OCI-LY1 (cell line): Measurements from ENCODE around the gene BTNL2.

Experiments
- H2AFZ ChIP-seq: fragments of 200-600 bp; sonication (generic), shearing (Covaris generic); 2 replicates; pipeline ENCODE4 v1.6.0; 2014; ENCODE audit warnings: antibody characterized with exemption, mild to moderate bottlenecking, low read length
- H3F3A ChIP-seq: fragments of 200-600 bp; sonication (generic), shearing (Covaris generic); 2 replicates; pipeline ENCODE4 v1.6.0; 2014; ENCODE audit warnings: mild to moderate bottlenecking, antibody characterized with exemption, low read length, moderate library complexity; ENCODE audit not compliant: insufficient read depth
- H3K27ac ChIP-seq: fragments of 200-600 bp; sonication (generic); 2 replicates; pipeline ENCODE4 v1.5.1; 2014; ENCODE audit warnings: low read length, mixed run types, mild to moderate bottlenecking, low read depth; ENCODE audit not compliant: poor library complexity, severe bottlenecking
- H3K27me3 ChIP-seq: fragments of 200-600 bp; sonication (generic); 2 replicates; pipeline ENCODE4 v1.6.0; 2014; ENCODE audit warnings: antibody characterized with exemption, mild to moderate bottlenecking, low read length, moderate library complexity; ENCODE audit not compliant: insufficient read depth
- H3K36me3 ChIP-seq: fragments of 200-600 bp; sonication (generic); 2 replicates; pipeline ENCODE4 v1.6.1; 2014; ENCODE audit warnings: mild to moderate bottlenecking, antibody characterized with exemption, low read length, moderate library complexity, mixed read lengths; ENCODE audit not compliant: insufficient read depth
- H3K4me1 ChIP-seq: fragments of 200-600 bp; sonication (generic); 2 replicates; pipeline ENCODE4 v1.5.1; 2014; ENCODE audit warnings: mild to moderate bottlenecking, low read length, moderate library complexity; ENCODE audit not compliant: insufficient read depth, severe bottlenecking
- H3K4me2 ChIP-seq: fragments of 200-600 bp; sonication (generic), shearing (Covaris generic); 2 replicates; pipeline ENCODE4 v1.6.1; 2014; ENCODE audit warnings: low read length
- H3K4me3 ChIP-seq: fragments of 200-600 bp; sonication (generic); 2 replicates; pipeline ENCODE4 v1.5.1; 2014; ENCODE audit warnings: low read length, low read depth, mild to moderate bottlenecking, mixed read lengths; ENCODE audit not compliant: poor library complexity, severe bottlenecking
- H3K79me2 ChIP-seq: fragments of 200-600 bp; shearing (Covaris generic); 2 replicates; pipeline ENCODE4 v1.6.1; 2016; ENCODE audit warnings: mixed run types, low read length, mixed read lengths; ENCODE audit not compliant: insufficient read depth
- H3K9ac ChIP-seq: fragments of 200-600 bp; sonication (generic), shearing (Covaris generic); 2 replicates; pipeline ENCODE4 v1.6.1; 2014; ENCODE audit warnings: mild to moderate bottlenecking, low read length, mixed read lengths
- H3K9me2 ChIP-seq: fragments of 200-600 bp; sonication (generic), shearing (Covaris generic); 2 replicates; pipeline ENCODE4 v1.6.1; 2014; ENCODE audit warnings: low read depth, mild to moderate bottlenecking, low read length, mixed read lengths
- H3K9me3 ChIP-seq: fragments of 200-600 bp; shearing (Covaris generic); 2 replicates; pipeline ENCODE4 v1.6.1; 2014; ENCODE audit warnings: low read length, mixed read lengths
- H4K20me1 ChIP-seq: fragments of 200-600 bp; sonication (generic), shearing (Covaris generic); 2 replicates; pipeline ENCODE4 v1.6.0; 2016; ENCODE audit warnings: mild to moderate bottlenecking, low read length; ENCODE audit not compliant: insufficient read depth
- CTCF ChIP-seq: fragments of 200-600 bp; sonication (generic), shearing (Covaris generic); IDR thresholded peaks from 2 replicates; pipeline ENCODE4 v1.5.1; 2017; ENCODE audit warnings: mild to moderate bottlenecking, antibody characterized with exemption, low read length, moderate library complexity, mixed read lengths
- EZH2 ChIP-seq: fragments of 200-600 bp; sonication (generic), shearing (Covaris generic); IDR thresholded peaks from 2 replicates; pipeline ENCODE4 v1.8.0; 2017; ENCODE audit warnings: borderline replicate concordance, mixed run types, mild to moderate bottlenecking, antibody characterized with exemption, low read length, moderate library complexity, mixed read lengths

BTNL2 gene

GRCh38 chr6:32391505-32391904, 15.5 kb downstream of the BTNL2 start:
- no peak overlapping the region for H3K4me2 ChIP-seq
- no peak for TF ChIP-seq EZH2
- no peak overlapping the region for H3K4me3 ChIP-seq

DNA sequence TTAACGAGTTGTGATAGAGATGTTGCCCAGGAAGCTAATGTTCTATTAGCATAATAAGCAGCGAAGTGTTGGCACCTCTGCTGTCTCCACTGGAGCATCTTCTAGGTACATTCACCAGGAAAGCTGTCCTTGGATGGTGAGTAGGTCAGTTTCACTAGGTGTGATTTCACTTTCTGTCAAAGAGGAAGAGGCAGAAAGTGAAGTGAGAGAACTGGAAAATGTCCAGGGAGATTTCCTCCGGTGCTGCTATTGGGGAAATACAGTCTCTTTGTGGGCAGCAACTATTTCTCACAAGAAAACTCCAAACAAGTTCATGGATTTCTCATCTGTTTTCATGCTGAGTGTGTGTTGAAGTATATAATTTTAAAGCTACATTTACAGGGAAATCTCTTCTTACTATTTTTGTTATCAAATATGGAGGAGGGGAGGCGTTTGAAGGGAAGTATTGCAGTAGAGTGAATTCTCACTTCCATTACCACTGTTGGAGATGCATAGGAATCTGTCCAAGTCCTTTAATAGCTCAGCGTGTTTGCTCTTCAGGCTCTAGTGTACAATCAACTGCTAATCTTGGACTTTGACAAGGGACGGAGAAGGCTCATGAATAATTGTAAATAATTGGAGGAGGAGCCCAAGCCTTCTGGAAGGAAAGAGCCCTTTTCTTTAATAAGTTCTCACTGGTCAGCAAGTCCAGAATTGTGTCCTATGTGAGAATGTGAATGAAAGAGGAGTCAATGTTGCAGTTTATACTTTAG, 19.2 kb downstream of the BTNL2 start:
- H3K36me3 ChIP-seq: no peaks in the 10 kb centered on the region
- no peaks in the 10 kb centered on the region for H3K79me2 ChIP-seq
- H3K4me2 ChIP-seq: no peak overlapping the region
- TF ChIP-seq EZH2 (no peak), CTCF (no peak)
- H3K4me3 ChIP-seq: no peak overlapping the region
- no peak overlapping the region for H3K27ac ChIP-seq
- H3F3A ChIP-seq: no peaks in the 10 kb centered on the region
- H3K27me3 ChIP-seq: no peaks in the 10 kb centered on the region; the same call in 1 of the 2 replicates
- H2AFZ ChIP-seq: no peak overlapping the region
- H3K9me3 ChIP-seq: no peaks in the 10 kb centered on the region
- no peak overlapping the region for H3K9ac ChIP-seq
- H3K9me2 ChIP-seq: no peaks in the 10 kb centered on the region
- H4K20me1 ChIP-seq: no peaks in the 10 kb centered on the region
- no peaks in the 10 kb centered on the region for H3K4me1 ChIP-seq

More at GRCh38 chr6:32391505-32391904, 15.5 kb downstream of the BTNL2 start:
- no peaks in the 10 kb centered on the region for H3K36me3 ChIP-seq
- no peak overlapping the region for H2AFZ ChIP-seq
- no peaks in the 10 kb centered on the region for H3K79me2 ChIP-seq
- H3F3A ChIP-seq: no peaks in the 10 kb centered on the region
- H3K27me3 ChIP-seq: no peaks in the 10 kb centered on the region; the same call in 1 of the 2 replicates
- H3K27ac ChIP-seq: no peak overlapping the region
- H4K20me1 ChIP-seq: no peaks in the 10 kb centered on the region
- no peaks in the 10 kb centered on the region for H3K9me3 ChIP-seq
- H3K9ac ChIP-seq: no peak overlapping the region
- no peaks in the 10 kb centered on the region for H3K9me2 ChIP-seq
- no peaks in the 10 kb centered on the region for H3K4me1 ChIP-seq

GRCh38 chr6:32386040-32386439, 20.9 kb downstream of the BTNL2 start:
- Histone ChIP-seq H2AFZ (no peak overlapping the region), H3K36me3 (no peaks in the 10 kb centered on the region), H3K4me1 (no peaks in the 10 kb centered on the region), H3K9ac (no peak overlapping the region), H3K9me3 (no peaks in the 10 kb centered on the region), H4K20me1 (no peaks in the 10 kb centered on the region), H3K9me2 (no peaks in the 10 kb centered on the region), H3K4me3 (no peak overlapping the region), H3K4me2 (no peak overlapping the region), H3F3A (no peaks in the 10 kb centered on the region), H3K27me3 (peaks cover 4% of the 10 kb centered on the region; the same call in 1 of the 2 replicates), H3K27ac (no peak overlapping the region), H3K79me2 (no peaks in the 10 kb centered on the region)
- TF ChIP-seq CTCF: no peak
- TF ChIP-seq EZH2: no peak
